NCI-H524 treated with DMSO at 0.1 percent for 48 hours (cell line): ENCODE results near the gene HDAC5.
A peak's percentile ranks its signal among the peaks of the same experiment; 100 is the strongest.
"Not testable (repeated sequence)": the region's sequence is repeated elsewhere in the genome, so short reads cannot be mapped to it uniquely, and the experiment has no call there.

Experiments
- DNase-seq: peaks from one replicate; lab custom pipeline; 2025; lab: John Stamatoyannopoulos, UW

The HDAC5 gene

GRCh38 chr17:44110823-44111633, 12.4 kb downstream of the HDAC5 start:
- DNase-seq, result peak; percentile 87

GRCh38 chr17:44110011-44110686, 13.3 kb downstream of the HDAC5 start:
- DNase-seq, result no peak

- DNase-seq, result no peak
These were observed 14.2 kb downstream of the HDAC5 start for GRCh38 chr17:44109312-44109630.

- DNase-seq, result peak; percentile 62
These were observed 14.8 kb downstream of the HDAC5 start for GRCh38 chr17:44108440-44109311.

GRCh38 chr17:44106801-44107200, 16.6 kb downstream of the HDAC5 start:
- no peak for DNase-seq

GRCh38 chr17:44105941-44106340, 17.5 kb downstream of the HDAC5 start:
- DNase-seq, result no peak

- DNase-seq, result peak; percentile 69
These were observed 18.0 kb downstream of the HDAC5 start for GRCh38 chr17:44105483-44105882.

- no peak for DNase-seq
These were observed 20.4 kb downstream of the HDAC5 start for GRCh38 chr17:44102849-44103622.

- not testable (repeated sequence) for DNase-seq
These were observed 21.6 kb downstream of the HDAC5 start for GRCh38 chr17:44101858-44102257.

GRCh38 chr17:44097110-44097958, 26.1 kb downstream of the HDAC5 start:
- no peak for DNase-seq

GRCh38 chr17:44095647-44096496, 27.6 kb downstream of the HDAC5 start:
- peak; percentile 95 for DNase-seq

- no peak for DNase-seq
These were observed 28.1 kb downstream of the HDAC5 start for GRCh38 chr17:44095388-44095646.

- DNase-seq, result no peak
These were observed 28.6 kb downstream of the HDAC5 start for GRCh38 chr17:44094701-44095387.

GRCh38 chr17:44093231-44093900, 30.1 kb downstream of the HDAC5 start:
- DNase-seq, result no peak

- DNase-seq, result no peak
These were observed 31.4 kb downstream of the HDAC5 start for GRCh38 chr17:44092051-44092450.

- DNase-seq, result no peak
These were observed 32.0 kb downstream of the HDAC5 start for GRCh38 chr17:44091200-44091997.

GRCh38 chr17:44088254-44088653, 35.2 kb downstream of the HDAC5 start:
- DNase-seq, result no peak

- no peak for DNase-seq
These were observed 36.1 kb downstream of the HDAC5 start for GRCh38 chr17:44087319-44087718.
